ENCODE data around the gene LURAP1L. TPM values are rescaled to one million over a fixed set of nuclear protein-coding genes. Genes with fewer than 3 reads are reported as not detected.

LURAP1L gene
- total and polyA plus RNA-seq, 8 donors = 6.5 to 21.1 (median 12.2) TPM

- intact Hi-C loops (cut with DNase I) = no loop called here
- FAIRE-seq (no peak), DNase-seq (no peak)
Measured at GRCh38 chr9:12732971-12733370, 41.8 kb upstream of the LURAP1L start.

GRCh38 chr9:12735665-12736064 is 39.2 kb upstream of the LURAP1L start:
- WGBS, 2 donors = 43 to 59% methylated on average over 3 of the region's 3 CpGs
- H3K36me3 ChIP-seq = no peaks in the 10 kb centered on the region
- ATAC-seq = no peak
- intact Hi-C loops (cut with DNase I) = no loop called here
- DNase-seq = no peak
- no peaks in the 10 kb centered on the region for H3K9me3 ChIP-seq
- TF ChIP-seq CTCF (IDR thresholded peaks at IDR 0.05) = no peak
- no peak overlapping the region for H3K4me3 ChIP-seq
- H3K4me1 ChIP-seq = no peaks in the 10 kb centered on the region
- no peak for FAIRE-seq
- H3K27ac ChIP-seq = no peak overlapping the region
- no peaks in the 10 kb centered on the region for H3K27me3 ChIP-seq

More at GRCh38 chr9:12732971-12733370, 41.8 kb upstream of the LURAP1L start:
- Histone ChIP-seq H3K9me3 (no peaks in the 10 kb centered on the region), H3K27ac (no peak overlapping the region), H3K4me3 (no peak overlapping the region), H3K27me3 (no peaks in the 10 kb centered on the region), H3K36me3 (no peaks in the 10 kb centered on the region), H3K4me1 (no peaks in the 10 kb centered on the region)
- no peak for TF ChIP-seq CTCF (IDR thresholded peaks at IDR 0.05)
- 58 to 59% methylated on average over 3 of the region's 3 CpGs for WGBS, 2 donors
- ATAC-seq = no peak

- no peak for TF ChIP-seq CTCF (IDR thresholded peaks at IDR 0.05)
- FAIRE-seq (no peak), DNase-seq (no peak), ATAC-seq (no peak)
- no peaks in the 10 kb centered on the region for H3K36me3 ChIP-seq
- WGBS, 2 donors = 0% methylated on average over 1 of the region's 1 CpG
- no peak overlapping the region for H3K27ac ChIP-seq
- no peaks in the 10 kb centered on the region for H3K4me1 ChIP-seq
- no peak overlapping the region for H3K4me3 ChIP-seq
- intact Hi-C loops (cut with DNase I) = no loop called here
- H3K27me3 ChIP-seq = no peaks in the 10 kb centered on the region
- H3K9me3 ChIP-seq = no peaks in the 10 kb centered on the region
Measured at GRCh38 chr9:12737871-12738270, 36.9 kb upstream of the LURAP1L start.

DNA sequence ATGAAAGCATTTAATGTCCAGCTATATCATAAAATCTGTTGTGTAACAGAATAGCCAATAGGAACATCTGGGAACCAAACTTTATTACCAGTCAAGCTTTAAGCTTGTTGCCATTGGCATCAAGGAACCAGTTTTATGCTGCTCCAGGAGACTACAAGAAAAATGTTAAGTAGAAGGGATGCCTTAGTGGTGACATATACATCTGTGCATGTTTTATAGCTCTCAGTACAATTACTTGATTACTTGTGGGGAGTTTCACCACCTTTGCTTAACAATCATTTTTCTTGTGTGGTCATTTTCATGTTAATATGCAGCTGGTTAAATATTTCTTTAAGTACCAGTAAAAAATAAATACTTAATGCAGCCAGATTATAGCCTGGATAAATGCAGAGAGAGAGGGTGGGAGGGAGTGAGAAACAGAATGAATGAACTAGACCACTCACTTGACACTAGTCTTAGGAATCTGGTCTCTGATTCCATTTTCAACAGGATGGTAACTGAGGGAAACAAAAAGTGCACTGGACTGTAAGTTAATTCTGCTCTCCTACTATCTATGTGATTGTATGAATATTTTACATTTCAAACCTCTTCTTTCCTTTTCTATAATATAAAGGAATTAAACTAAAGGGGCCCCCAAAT is 35.7 kb upstream of the LURAP1L start:
- no peak for ATAC-seq
- H3K36me3 ChIP-seq = no peaks in the 10 kb centered on the region
- no peak overlapping the region for H3K27ac ChIP-seq
- DNase-seq = no peak
- no peaks in the 10 kb centered on the region for H3K9me3 ChIP-seq
- no peak for TF ChIP-seq CTCF (IDR thresholded peaks at IDR 0.05)
- no peaks in the 10 kb centered on the region for H3K27me3 ChIP-seq
- no peak for FAIRE-seq
- no peaks in the 10 kb centered on the region for H3K4me1 ChIP-seq
- intact Hi-C loops (cut with DNase I) = no loop called here
- no peak overlapping the region for H3K4me3 ChIP-seq

DNA sequence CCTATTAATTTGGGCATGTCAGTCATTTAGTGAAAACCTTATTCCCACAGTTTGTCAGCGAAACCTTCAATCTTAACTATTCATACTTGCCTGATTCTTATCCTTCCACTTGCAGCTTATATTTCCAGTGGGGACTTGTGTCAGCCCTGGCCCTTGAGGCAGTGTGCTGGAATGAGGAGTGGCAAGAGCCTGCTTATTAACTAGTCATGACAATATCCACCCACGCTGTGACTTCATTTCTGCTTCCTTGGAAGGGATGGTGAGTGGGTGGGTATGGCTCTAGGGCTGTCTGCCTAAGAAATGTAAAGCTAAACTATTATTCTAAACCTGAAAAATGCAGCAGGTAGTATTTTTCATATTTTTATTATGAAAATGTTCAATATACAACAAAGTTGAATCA is 34.0 kb upstream of the LURAP1L start:
- Histone ChIP-seq H3K36me3 (no peaks in the 10 kb centered on the region), H3K27me3 (no peaks in the 10 kb centered on the region), H3K4me3 (no peak overlapping the region), H3K9me3 (no peaks in the 10 kb centered on the region), H3K27ac (no peak overlapping the region), H3K4me1 (no peaks in the 10 kb centered on the region)
- DNase-seq (no peak), ATAC-seq (no peak), FAIRE-seq (no peak)
- 78 to 95% methylated on average over 2 of the region's 2 CpGs for WGBS, 2 donors
- no peak for TF ChIP-seq CTCF (IDR thresholded peaks at IDR 0.05)
- intact Hi-C loops (cut with DNase I) = no loop called here

All from pancreas (tissue), 10 donors.